Cardiac septum (tissue), 1 donor: ENCODE data around the gene KDM4C. TPM values are rescaled to one million over a fixed set of nuclear protein-coding genes. Genes with fewer than 3 reads are reported as not detected.
"Not testable (repeated sequence)": the region's sequence is repeated elsewhere in the genome, so short reads cannot be mapped to it uniquely, and the experiment has no call there.

Source experiments
- DNase-seq: peaks from one replicate; pipeline ENCODE4 v3.0.0-alpha.2; 2020; ENCODE audit warnings: low spot score
- intact Hi-C: fragments of 100-400 bp; cut with DNase I; formaldehyde crosslinking; loops from one replicate; pipeline ENCODE4 v1.14.0; 2022
- total RNA-seq: library from RNA; stranded (reverse); fragmentation: NEBNext Ultra II Directional; extraction: Animal tissue kit (Norgen Biotek cat#: 25700); gene quantifications from one replicate; pipeline ENCODE4 v1.2.1, GENCODE V29; 2021
- donor health status: DM: no; HTN: no; CAD: no.

KDM4C gene
- total RNA-seq, 1 donor from 2014 or later, result 16.8 TPM

GRCh38 chr9:6789017-6789338 is 31.2 kb downstream of the KDM4C start:
- intact Hi-C loops, result not testable (repeated sequence)

GRCh38 chr9:6790866-6791265 is 33.1 kb downstream of the KDM4C start:
- intact Hi-C loops, result no loop called here
- DNase-seq, result no peak

More at GRCh38 chr9:6789017-6789338, 31.2 kb downstream of the KDM4C start:
- DNase-seq, result not testable (repeated sequence)

- no peak for DNase-seq
- intact Hi-C loops, result no loop called here
Measured at GRCh38 chr9:6793203-6793602, 35.4 kb downstream of the KDM4C start.

- intact Hi-C loops, result no loop called here
- DNase-seq, result no peak
Measured at GRCh38 chr9:6794936-6795335, 37.2 kb downstream of the KDM4C start.

- intact Hi-C loops, result no loop called here
- no peak for DNase-seq
Measured at GRCh38 chr9:6802926-6803325, 45.2 kb downstream of the KDM4C start.

- DNase-seq, result no peak
Measured at GRCh38 chr9:6805532-6805931, 47.8 kb downstream of the KDM4C start.

GRCh38 chr9:6806318-6806717 is 48.5 kb downstream of the KDM4C start:
- intact Hi-C loops, DNase-seq: not testable (repeated sequence)

More at GRCh38 chr9:6805532-6805931, 47.8 kb downstream of the KDM4C start:
- intact Hi-C loops, result no loop called here

- not testable (repeated sequence) for DNase-seq
Measured at GRCh38 chr9:6807669-6808068, 49.9 kb downstream of the KDM4C start.

GRCh38 chr9:6811436-6811835 is 53.7 kb downstream of the KDM4C start:
- DNase-seq, result no peak
- intact Hi-C loops, result no loop called here

More at GRCh38 chr9:6807669-6808068, 49.9 kb downstream of the KDM4C start:
- intact Hi-C loops, result not testable (repeated sequence)

- intact Hi-C loops, result no loop called here
Measured at GRCh38 chr9:6816581-6816980, 58.8 kb downstream of the KDM4C start.

GRCh38 chr9:6818292-6818922 is 60.6 kb downstream of the KDM4C start:
- intact Hi-C loops, result no loop called here
- no peak for DNase-seq

More at GRCh38 chr9:6816581-6816980, 58.8 kb downstream of the KDM4C start:
- no peak for DNase-seq

- intact Hi-C loops, result no loop called here
- no peak for DNase-seq
Measured at GRCh38 chr9:6819112-6819511, 61.3 kb downstream of the KDM4C start.

- intact Hi-C loops, result no loop called here
- no peak for DNase-seq
Measured at GRCh38 chr9:6819529-6819928, 61.8 kb downstream of the KDM4C start.

GRCh38 chr9:6822696-6823095 is 64.9 kb downstream of the KDM4C start:
- no peak for DNase-seq
- intact Hi-C loops, result no loop called here

- intact Hi-C loops, result no loop called here
- DNase-seq, result no peak
Measured at GRCh38 chr9:6827439-6828145, 69.8 kb downstream of the KDM4C start.

GRCh38 chr9:6829027-6829426 is 71.3 kb downstream of the KDM4C start:
- intact Hi-C loops, result no loop called here
- DNase-seq, result no peak

GRCh38 chr9:6829536-6829935 is 71.8 kb downstream of the KDM4C start:
- intact Hi-C loops, result no loop called here
- DNase-seq, result no peak

GRCh38 chr9:6833518-6834192 is 75.9 kb downstream of the KDM4C start:
- DNase-seq, result no peak
- intact Hi-C loops, result no loop called here

- intact Hi-C loops, result no loop called here
- no peak for DNase-seq
Measured at GRCh38 chr9:6834306-6834705, 76.5 kb downstream of the KDM4C start.

GRCh38 chr9:6838158-6838557 is 80.4 kb downstream of the KDM4C start:
- DNase-seq, result no peak
- intact Hi-C loops, result no loop called here

GRCh38 chr9:6842584-6842947 is 84.8 kb downstream of the KDM4C start:
- DNase-seq, result no peak
- intact Hi-C loops, result no loop called here
